ENCODE measurements around the gene SH3RF3.

SH3RF3 gene

DNA sequence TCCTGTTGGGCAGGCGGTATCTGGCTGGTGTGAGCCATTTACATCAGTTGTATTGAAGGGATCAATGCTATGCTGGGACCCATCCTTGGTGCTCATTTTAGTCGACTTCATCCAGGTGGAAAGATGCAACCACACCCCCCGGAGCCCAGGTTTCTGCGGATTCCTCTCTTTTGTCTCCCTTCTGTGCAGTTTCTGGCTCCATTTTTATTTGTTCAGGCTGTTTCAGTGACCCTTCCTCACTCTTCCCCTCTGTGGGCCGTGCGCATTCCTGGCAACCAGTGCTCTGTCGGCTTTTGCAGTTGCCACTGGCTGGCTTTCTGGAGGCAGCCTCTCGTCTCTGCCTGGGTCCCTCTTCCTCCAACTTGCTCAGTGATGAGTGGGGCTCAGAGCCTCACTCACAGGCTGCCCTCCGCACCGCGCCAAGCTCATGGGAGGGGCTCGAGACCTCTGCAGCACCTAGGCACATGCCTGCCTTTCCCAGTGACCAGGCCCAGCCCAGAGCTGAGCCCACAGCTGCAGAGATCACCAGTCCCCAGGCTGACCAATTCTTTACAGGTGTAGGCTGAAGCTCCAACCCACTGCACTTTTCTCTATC lies 12.1 kb downstream of the SH3RF3 start:
- no peak for DNase-seq

DNA sequence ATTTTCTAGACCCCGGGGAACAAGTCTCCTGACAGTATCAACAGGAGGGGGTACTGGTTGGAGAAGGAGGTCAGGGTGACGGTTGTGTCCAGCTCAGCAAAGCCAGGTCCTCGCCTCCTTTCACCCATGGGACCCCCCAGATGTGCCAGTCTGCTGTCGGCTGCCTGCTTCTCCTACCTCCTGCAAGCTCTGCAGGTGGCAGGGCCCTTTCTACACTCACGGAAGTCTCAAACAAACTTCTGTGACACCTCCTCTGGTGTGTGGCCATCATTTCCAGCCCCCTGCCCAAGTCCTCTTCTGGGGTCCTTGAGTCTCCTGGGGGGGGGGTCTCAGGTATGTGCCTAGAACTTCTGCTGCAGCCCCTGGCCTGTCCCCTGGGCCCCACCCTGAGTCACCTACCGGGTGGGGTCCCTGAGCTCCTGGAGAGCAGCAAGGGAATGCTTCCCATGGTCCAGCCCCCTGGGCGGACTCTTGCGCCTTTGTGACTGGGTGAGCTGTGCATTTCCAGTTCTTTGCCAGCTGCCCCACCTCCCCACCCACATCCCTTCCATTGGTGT lies 12.8 kb downstream of the SH3RF3 start:
- DNase-seq, result no peak

DNA sequence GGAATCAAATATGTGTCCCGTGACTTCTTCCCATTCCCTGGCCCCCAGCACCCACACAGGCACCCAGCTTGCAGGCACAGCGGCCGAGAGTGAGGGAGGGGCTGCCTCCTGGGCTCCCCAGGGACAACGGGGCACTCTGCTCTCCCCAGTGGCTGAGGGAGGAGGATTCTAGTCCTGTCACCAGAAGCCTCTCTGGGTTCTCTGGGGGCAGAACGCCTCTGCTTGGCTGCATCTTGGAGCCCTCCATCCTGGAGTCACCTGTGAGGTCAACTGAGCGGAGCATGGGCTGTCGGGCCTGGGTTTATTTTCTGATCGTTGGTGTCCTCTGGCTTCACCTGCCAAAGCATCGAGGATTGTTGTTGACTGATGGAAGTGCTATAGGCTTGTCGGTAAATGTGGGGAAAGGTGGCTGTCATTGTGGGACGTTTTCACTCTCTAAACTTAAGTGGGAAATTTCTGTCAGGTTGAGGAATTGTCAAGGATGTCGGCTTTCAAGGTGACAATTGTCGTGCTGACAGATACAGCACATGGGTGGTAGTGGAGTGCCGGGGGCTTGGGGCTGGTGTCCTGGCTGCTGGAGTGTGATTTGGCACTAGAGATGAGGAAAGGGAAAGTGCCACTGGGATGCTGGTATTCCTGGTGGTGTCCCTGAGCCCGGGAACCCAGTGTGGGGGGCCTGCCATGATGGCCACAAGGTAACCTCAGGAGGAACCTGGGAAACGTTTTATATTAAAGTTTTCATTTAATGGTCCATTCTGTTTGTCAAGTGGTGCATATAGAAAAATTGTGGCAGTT lies 13.6 kb downstream of the SH3RF3 start:
- DNase-seq, result no peak

DNA sequence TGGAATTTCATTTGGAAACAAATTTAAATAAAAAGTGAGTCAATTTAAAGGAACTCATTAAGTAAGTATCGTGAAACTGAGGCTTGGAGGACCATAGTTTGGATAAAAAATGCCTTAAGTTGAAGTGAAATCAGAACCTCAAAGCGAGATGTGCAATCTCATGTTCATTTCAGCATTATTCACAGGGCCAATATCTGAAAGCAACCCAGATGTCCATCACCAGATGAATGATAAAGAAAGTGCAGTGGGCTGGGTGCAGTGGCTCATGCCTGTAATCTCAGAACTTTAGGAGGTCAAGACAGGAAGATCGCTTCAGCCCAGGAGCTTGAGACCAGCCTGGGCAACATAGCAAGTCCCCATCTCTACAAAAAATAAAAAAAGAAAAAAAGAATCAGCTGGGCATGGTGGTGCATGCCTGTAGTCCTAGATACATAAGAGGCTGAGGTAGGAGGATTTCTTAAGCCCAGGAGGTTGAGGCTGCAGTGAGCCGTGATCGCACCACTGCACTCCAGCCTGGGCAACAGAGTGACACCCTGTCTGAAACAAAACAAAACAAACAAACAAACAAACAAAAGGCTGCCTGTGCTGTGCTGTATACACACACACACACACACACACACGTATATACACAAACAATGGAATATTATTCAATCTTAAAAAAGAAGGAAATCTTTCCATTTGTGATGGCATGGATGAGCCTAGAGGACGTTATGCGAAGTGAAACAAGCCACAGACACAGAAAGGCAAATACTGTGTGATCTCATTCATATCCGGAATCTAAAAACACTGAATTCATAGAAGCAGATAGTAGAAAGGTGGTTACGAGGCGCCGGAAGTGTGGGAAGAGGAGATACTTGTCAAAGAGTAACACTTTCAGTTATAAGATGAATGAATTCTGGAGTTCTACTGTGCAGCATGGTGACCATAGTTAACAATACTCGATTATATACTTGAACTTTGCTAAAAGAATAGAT lies 14.5 kb downstream of the SH3RF3 start:
- DNase-seq, result peak; percentile 77

DNA sequence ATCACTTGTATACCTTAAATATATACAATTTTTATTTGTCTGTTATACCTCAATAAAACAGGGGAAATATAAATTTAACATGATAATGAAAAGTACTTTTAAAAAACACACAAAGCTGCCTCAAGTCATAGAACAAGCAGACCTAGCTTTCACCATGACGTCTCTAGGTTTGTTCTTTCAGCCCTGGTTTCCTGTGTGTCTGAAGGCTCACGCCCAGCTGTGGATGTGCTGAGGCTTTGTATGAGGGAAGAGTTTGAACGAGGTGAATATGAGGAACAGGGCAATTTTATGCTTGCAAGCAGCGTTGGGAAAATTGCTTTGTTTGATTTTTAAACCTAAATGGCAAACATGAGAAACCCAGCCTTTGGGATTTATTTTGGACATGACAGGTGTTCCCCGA lies 15.3 kb downstream of the SH3RF3 start:
- no peak for DNase-seq

DNA sequence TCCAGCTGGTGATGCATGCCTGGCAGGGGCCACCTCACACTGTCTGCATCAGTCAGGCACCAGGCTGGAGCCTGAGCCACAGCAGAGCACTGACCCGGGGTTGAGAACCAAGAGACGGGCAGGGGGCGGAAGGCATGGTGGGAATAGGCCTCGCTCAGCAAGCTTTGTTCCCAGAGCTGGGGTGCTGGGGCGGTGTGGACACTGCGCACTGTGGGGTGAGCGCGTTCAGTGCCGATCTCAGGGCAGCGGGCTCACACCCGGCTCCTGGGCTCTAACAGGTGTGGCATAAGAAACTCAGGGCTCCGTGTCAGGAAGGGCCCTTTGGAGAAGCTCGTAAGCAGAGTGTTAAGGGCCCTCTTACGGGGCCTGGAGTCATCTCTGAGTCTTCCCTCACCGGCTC lies 15.7 kb downstream of the SH3RF3 start:
- DNase-seq, result no peak

DNA sequence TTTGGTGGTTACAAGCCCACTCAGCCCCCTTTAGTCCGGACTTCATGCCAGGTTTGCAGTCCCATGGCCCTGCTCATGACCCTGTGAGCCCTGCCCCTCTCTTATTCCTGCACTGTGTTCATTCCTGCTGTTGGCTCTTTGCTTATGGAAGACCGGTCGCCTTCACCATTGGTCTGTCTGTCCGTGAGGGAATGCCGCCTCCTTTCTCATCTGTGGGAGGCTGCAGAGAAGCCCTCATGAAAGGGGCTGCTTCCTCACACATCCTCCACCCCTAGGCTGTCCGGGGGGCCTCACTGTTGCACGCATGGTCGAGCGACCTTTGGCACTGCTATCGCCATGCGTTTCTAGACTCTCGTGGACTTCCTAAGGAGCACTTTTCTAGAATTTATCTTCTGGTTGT lies 16.3 kb downstream of the SH3RF3 start:
- no peak for DNase-seq

DNA sequence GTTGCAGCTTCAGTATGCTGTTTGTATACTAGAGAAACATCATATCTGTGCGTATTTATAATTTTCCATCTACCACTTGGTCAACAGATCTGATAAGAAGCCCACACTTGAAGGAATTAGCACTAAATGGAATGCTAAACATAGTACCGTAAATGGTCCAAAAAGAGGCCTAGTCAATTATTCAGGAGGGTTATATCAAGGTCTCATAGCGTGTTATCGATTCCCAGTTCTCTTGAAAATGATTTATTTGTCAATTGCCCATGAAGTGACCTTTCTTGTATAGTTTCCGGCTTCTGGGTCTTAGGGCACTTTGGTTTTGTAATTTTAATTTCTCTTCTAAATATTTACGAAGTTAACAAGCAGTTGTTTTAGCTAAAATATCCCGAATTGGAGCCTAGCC lies 18.4 kb downstream of the SH3RF3 start:
- DNase-seq, result no peak

DNA sequence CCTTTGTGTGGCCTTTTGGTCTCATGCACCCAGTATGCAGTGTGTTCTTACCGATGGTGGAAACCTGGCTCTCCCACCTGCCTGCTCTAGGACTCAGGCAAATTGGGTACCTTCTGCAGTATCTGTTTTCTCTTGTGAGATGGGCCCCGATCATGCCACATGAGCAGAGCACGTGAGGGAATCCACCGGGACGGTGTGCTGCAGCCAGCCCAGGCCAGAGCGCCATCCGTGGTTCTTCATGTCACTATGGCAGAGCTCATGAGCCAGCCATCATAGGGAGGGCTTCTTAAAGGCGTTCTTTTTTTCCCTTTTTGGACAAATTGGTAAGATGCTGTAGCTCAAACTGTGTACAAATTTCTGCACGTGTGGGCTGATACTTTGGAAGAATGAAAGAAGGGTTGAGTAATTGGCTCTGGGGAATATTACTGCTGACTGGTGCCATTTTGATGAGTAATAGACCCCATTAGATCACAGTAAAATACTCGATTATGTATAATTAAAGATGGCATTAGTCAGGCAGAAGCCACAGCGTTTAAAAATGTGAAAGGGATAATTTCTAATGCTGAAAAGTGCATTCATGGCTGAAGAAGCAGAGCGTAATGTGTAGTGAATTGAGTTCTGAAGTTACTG lies 19.2 kb downstream of the SH3RF3 start:
- no peak for DNase-seq

DNA sequence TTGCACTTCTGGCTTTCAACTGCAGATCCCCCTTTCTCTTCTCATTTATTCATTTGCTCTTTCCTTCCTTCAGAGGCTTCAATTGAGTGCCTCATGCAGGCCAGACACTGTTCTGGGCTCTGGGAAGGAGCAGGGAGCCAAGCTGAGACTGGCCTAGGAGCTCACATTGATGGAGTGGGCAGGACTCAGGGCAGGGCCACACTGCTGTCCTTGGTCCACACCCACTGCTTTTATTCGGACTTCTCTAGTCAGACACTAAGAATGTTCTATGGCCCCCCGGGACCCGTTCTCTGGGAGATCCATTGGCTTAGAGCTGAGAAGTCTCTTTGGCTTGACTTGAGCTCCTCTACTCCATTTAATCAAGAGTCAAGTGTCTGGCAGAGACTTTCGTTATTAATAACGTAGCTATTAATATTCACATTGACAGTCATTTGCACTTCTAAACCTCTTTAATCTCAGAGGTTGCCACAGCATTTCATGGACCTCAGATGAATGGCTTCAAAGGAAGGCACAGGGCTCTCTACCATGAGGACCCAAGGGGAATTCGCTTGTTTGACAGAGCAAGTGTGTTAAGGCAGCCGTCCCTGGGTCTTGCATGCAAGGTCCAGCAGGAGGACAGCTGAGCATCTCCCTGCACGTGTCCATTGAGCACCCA lies 20.1 kb downstream of the SH3RF3 start:
- DNase-seq, result no peak

DNA sequence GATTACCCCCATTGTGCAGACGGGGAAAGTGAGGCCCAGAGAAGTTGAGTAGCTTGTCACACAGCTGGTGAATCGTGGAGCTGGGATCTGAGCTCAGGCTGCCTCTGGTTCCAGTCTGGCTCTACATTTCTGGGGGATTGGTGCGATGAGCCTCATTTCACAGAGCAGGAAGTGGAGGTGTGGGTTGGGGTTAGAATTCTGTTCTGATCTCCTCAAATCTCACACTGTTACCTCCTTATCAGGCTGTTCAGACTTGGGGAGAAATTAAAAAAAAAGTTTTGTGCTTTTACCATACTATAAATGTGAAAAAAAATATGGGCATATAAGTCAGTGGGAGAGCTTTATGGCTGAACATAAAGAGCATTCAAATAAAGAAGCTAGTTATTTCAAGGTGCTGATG lies 21.6 kb downstream of the SH3RF3 start:
- DNase-seq, result no peak

DNA sequence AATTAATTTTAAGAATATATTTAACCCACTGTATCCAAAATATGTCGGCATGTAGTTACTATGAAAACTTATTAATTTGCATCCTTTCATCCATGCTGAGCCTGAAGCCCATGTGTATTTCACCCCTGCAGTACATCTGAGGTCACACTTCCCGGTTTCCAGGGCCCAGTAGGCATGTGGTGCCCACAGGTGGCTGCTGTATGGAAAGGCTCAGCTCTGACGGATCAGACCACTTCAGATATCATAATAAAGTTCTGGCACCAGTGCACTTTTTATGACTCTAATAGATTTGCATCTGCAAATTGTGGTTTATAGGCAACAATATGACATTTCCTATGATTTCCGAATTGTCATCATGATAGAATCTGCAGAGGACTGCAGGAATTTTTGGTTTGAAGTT lies 22.5 kb downstream of the SH3RF3 start:
- DNase-seq, result no peak

DNA sequence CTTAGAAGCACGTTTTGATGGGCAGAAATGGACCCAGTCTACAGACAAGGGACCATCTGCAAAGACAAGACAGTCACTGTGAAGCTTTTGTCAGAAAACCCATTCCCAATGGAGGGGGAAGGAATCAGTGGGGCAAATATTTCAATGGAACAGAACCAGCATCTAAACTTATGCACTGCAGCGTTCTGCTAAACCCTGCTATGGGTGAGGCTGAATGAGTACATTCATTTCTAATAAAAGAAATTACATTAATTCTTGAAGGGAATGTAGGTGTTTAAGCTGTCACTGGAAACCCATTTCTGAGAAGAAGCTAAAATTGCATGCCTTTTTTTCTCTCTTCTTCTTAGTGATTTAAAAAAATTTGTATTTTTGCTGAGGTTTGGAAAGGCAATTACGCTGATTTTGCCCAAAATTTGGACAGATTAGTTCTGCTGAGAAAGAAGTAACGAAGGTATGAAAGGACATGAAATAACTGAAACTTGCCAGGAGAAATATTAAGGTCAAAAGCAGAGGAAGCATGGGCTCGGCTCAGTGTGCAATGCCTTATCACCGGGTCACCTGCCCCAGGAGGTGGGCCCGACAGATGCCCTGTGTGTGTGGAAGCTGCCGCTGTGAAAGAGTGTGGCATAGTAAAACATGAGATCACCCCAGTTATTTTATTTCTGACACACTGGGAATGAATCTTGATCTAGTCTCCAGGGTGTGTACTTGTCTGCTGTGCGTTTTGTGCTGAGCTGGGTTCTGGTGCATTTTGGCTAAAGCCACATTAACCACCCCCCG lies 24.2 kb downstream of the SH3RF3 start:
- no peak for DNase-seq

DNA sequence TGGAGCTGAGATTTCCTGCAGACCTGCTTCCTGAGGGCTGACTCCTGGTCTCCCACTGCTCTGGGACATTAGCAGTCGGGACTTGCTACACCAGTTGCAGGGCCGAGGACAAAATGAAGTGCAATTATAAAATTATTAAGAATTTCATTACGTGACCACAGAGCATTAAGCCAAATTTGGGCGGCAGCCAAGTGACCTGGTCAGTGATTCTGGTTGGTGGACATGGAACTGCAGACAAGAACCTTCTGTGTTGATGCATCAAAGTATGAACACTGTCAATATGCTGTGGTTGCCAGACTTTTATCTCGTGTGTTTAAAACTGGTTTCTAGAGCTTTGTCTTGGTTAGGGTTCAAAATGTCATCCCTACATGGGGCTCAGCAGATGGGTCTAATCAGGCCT lies 24.8 kb downstream of the SH3RF3 start:
- DNase-seq, result no peak

DNA sequence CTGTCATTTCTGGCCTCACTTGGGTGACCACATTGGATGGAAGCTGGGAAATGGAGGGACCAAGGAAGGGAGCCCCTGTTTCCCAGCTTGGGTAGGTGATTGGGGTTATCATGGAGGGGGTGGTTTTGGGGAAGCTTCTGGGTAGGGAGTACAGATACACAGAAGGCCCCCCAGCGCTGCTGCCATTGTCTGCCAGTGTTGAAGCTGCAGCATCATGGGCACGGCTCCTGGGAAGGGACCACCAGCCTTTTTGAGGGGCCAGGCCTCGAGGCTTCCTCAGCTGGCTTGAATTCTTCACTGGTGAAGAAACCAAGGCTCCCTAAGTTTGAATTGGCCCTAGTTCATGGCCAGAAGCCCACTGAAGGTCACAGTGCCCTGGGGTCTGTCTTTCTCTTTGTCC lies 25.2 kb downstream of the SH3RF3 start:
- no peak for DNase-seq

DNA sequence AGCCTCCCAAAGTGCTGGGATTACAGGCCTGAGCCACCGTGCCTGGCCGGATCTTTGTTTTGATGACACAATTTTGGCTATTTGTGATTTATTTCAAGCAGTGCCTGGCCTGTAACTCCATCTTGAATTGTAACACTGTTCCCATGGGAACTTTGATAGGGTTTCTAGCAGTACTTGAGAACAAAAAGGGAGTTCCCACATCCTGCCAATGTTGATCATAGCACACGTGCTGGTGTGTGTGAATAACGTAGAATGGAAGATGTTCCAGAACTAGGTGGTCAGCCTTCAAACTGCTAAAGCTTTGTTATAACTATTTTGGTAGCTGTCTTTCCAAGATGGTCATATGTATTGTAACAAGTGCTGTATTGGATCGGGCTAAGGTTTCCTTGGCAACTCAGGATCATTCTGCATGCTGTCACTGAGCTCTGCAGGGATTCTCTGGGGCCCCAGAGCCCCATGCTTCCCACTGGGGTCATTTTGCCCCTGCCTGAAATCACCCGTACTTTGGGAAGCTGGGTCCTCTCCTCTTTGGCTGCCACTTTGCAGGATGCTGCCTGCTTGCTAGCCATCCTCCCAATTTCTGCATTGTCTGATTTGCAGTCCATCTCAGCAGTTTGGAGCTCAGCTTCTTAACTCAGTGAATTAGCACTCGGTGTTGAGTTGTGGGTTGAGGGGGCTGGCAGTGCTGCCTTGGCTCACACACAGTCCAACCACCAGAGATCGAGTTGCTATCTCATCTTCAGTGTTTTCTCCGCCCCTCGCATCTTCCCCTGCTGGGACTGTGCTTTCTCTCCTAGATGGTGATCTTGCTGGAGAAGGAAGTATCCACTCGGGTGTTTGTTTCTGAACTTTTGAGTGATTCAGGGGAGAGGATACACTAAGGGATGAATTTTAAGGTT lies 26.8 kb downstream of the SH3RF3 start:
- no peak for DNase-seq

DNA sequence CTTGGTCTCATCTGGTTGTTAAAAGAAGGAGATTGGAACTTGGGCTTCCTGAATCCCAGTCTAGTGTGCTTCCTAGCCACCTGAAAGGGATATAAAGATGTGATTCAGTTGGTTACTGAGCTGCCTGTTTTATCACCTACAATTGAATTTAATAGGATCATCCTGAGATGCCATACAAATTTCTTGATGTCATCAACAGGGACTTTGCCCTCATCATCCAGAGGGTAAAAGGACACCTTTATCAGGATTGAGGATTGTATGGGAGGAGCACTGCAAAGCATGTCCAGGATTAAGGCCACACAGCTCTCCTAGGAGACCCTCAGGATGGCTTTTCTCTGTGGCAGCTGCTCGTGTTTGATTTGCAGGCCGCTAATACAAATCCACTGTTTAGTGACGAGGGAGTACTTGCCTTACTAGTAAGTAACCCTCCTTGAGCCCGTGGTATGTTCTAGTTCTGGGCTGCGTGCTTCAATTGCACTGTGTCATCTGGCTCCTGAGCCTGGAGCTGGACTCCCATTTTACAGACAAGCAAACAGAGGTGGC lies 28.6 kb downstream of the SH3RF3 start:
- DNase-seq, result no peak

DNA sequence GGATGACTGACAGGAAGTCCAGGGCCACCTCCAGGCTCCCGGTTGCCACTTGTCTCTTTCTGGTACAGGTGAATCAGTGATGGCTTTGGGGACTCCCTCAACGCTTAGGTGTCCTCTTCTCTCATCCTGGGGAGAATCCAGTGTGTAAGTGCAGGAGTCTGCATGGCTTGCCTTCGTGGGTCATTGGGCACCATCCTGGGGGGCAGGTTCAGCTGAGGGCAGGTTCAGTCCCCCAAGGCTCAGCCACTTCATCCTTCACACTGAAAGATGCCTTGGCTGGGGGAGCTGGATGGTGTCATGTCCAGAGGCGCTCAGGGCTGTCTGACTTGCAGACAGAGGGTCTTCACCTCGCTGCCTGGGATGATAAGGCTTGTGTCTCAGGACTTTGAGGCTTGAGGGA lies 29.2 kb downstream of the SH3RF3 start:
- DNase-seq, result no peak

DNA sequence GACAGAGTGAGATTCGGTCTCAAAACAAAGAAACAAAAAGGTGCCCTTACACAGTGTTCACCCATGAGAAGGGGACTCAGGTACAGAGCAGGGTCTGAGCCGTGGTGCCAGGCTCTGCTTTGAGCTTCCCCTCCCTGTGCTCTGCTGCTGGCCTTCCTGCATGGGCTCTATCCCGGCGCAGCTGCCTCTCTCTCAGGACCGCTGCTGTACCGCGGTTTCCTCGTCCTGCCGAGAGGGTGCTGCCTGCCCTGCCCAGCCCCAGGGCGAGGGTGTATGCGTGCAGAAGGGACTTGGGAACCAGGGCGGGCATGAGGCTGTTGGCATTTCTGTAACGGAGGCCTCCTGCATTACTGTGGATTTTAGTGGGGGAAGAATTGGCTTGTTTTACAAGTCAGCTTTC lies 30.1 kb downstream of the SH3RF3 start:
- no peak for DNase-seq
